ENCODE results near the gene HYI.

DNA sequence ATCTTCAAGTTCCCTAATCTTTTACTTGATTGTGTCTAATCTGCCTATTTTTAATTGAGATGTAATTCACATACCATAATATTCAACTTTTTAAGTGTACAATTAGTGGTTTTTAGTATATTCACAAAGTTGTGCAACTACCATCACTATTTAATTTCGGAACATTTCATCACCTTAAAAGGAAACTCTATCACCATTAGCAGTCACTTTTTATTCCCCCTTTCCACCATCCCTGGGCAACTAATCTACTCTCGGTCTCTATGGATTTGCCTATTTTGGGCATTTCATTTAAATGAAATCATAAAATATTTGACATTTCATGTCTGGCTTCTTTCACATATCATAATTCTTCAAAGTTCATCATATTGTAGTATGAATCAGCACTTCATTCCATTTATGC is 30.6 kb upstream of the HYI start:
- TF ChIP-seq ARNT (IDR thresholded peaks at IDR 0.05) (no peak), SP1 (IDR thresholded peaks at IDR 0.05) (no peak), ELF4 (IDR thresholded peaks at IDR 0.05) (no peak), HDGF (IDR thresholded peaks at IDR 0.05; ENCODE audit: borderline replicate concordance) (no peak), TARDBP (IDR thresholded peaks at IDR 0.05) (no peak)

Data from HEK293T (cell line).